HG03439 (cell line): Measurements from ENCODE around the gene ITPR2.
"Not testable (repeated sequence)": the region's sequence is repeated elsewhere in the genome, so short reads cannot be mapped to it uniquely, and the experiment has no call there.

Experiments used
- ATAC-seq: cut with Tn5 transposase; IDR thresholded peaks from one replicate; pipeline ENCODE4 v1.9.1; 2021; ENCODE audit warnings: mild to moderate bottlenecking, moderate library complexity; ENCODE audit not compliant: unreplicated experiment

Gene ITPR2

DNA sequence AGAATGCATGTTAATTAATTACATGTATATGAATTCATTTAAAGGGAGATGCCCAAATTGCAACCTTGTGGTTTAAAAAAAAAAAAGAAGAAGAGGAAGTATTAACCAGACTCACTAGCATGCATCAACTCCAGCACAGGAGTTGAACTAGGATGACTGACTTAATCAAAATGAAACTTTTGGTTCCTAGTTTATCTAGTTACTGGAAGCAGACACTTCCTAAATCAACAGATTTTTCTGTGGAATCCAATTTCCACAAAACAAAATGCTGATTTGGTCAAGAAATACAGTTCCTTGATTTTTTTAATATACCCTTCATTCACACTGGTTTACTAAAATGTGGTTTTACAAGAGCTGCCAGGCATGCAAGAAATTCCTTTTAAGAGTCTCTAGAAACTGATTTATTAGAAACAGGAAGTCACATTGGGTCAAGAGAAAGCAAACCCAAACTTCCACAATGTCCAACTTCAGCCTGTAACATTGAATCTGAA lies 41.6 kb downstream of the ITPR2 start:
- no peak for ATAC-seq

DNA sequence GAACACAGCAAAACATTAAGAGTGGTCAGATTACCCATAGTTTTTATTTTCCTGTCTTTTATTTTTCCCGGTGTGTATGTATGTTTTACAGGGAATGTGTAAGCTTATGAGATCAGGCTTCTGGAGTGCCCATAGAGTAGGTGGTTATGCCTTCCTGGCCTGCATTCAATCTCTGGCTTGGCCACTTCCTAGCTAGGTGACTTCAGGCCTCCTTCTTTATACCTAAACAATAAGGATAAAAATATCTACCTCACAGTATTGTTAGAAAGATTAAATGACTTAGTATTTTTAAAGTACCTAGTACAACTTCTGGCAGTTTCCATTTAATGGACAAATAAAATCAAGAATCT lies 42.4 kb downstream of the ITPR2 start:
- ATAC-seq = no peak

- no peak for ATAC-seq
Measured at GRCh38 chr12:26789731-26790644, 43.0 kb downstream of the ITPR2 start.

DNA sequence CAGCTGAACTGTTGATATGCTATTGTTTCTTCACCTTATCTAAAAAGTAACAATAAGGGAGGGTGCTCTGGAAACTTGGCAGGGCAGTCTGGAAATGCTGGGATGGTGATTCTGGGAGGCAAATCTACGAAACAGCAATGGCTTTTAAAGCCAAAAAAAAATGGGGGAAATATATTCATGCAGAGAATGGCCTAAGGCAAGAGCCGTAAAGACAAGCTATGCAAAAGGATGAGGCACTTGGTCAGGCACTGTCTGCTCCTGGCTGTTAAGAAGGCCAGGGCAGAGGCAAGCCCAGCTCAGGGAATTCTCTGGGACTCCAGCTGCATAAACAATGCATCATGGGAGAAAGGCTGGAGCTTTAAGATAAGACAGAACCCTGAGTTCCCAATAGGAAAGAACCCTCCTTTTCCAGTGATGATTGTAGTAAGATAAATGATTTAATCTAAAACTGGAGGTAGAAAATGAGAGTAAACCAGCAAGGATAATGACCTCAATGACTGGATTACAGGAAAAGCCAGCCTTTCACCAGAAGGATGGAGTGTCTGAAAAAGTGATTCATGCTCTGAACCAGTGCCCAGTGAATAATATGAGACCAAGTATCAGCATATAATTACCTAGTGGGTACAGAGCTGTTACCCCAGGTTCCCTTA lies 46.0 kb downstream of the ITPR2 start:
- no peak for ATAC-seq

GRCh38 chr12:26786491-26786864 lies 46.5 kb downstream of the ITPR2 start:
- ATAC-seq = no peak

DNA sequence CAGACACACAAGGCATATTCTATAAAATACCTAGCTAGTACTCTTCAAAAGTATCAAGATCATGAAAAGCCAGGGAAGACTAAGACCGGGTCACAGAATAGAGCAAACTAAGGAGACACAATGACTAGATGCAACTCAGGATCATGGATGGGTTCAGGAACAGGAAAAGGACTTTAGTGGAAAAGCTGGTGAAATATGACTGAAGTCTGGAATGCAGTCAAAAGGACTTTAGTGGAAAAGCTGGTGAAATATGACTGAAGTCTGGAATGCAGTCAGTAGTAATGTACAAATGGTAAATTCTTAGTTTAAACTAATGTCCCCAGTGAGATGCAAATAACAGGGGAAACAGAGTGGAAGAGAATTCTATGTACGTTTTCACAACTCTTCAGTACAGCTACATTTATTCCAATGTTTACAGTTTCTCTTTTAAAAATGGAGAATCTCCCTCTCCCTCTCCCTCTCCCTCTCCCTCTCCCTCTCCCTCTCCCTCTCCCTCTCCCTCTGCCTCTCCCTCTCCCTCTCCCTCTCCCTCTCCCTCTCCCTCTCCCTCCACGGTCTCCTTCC lies 49.1 kb downstream of the ITPR2 start:
- ATAC-seq = not testable (repeated sequence)

DNA sequence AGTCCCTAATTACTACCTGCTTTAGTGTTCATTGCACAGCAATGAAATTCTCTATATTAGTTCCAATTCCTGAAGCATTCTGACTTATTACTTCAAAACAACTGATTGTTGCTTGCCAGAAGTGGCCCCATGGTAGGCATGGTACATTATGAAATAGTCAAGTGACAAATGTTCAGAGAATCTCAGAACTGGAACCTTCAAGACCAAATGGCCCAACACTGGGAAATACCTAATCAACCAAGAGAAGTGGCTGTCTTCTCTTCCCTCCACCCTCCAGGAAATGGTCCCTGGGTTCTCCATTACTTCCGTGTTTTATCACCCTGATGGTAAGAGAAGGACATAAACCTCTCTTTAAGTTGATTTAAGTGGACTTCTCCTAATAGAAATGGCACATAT lies 49.9 kb downstream of the ITPR2 start:
- ATAC-seq = no peak

DNA sequence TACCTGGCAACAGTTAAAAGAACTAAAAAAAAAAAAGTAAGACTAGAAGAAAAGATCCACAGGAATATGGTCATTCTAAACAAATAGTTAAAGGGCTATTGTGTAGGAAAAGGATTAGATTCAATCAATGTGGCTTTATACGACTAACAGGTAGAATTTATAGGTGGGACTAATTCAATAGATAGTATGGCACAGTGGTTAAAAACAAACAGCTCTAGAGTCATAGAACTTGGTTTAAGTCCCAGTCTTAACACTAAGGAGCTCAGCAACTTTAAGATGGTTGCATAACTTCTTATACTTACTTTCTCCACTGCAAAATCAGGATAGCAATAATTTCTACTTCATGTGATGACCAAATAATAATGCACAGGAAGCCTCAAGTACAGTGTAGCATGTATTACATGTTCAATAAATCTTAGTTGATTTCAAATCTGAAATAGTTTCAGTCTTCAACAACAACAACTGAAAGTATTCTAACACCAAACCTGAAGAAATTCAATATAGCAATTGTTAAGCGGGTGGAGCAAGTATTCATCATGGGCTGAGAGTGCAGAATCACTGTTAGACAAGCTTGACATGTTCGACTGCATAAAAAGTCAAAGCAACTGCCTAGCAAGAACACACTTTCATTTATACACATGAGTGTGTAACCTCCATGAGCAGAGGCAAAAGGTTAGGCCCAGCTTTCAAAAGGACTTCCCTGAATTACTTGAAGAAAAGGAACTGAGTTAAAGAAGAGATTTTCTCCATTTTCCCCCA lies 50.4 kb downstream of the ITPR2 start:
- ATAC-seq = no peak

- ATAC-seq = not testable (repeated sequence)
Measured at GRCh38 chr12:26780656-26781055, 52.3 kb downstream of the ITPR2 start.

GRCh38 chr12:26778173-26778775 lies 54.7 kb downstream of the ITPR2 start:
- not testable (repeated sequence) for ATAC-seq

- no peak for ATAC-seq
Measured at GRCh38 chr12:26777236-26777635, 55.8 kb downstream of the ITPR2 start.

GRCh38 chr12:26775991-26776390 lies 57.0 kb downstream of the ITPR2 start:
- not testable (repeated sequence) for ATAC-seq

DNA sequence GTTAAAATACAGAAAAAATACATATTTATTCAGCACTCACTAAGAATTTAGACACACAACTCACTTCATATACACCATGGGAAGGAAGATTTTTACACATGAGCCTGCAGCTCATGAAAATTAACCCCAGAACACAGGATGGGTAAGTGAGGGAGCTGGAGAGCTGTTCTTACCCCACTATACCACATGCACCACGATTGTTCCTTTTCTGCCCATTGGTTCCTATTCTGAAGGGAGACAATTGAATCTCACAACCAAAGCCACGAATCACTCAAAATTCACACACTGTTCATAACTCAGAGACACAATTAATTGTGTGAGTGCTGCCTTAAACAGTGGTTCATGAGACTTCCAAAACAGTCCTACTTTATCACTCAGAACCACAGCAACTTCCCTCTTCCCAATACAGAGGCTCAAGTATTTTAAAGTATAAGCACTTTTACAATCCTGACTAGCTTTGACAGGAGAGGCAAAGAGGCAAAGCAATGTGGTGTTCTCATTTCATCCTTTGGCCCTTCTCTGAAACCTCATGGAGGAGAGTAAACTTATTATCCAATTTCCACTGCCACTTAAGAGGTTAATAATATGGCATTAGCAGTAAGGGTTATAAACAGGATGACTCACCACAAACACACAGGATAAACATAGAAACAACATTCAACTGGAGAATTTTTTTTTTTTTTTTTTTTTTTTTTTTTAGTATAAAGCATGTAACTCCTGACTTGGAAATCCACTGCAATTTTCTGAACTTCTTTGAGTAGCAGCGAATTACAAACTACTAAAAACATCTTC lies 59.5 kb downstream of the ITPR2 start:
- no peak for ATAC-seq

- no peak for ATAC-seq
Measured at GRCh38 chr12:26771861-26772260, 61.1 kb downstream of the ITPR2 start.

GRCh38 chr12:26770239-26771070 lies 62.5 kb downstream of the ITPR2 start:
- ATAC-seq = no peak

DNA sequence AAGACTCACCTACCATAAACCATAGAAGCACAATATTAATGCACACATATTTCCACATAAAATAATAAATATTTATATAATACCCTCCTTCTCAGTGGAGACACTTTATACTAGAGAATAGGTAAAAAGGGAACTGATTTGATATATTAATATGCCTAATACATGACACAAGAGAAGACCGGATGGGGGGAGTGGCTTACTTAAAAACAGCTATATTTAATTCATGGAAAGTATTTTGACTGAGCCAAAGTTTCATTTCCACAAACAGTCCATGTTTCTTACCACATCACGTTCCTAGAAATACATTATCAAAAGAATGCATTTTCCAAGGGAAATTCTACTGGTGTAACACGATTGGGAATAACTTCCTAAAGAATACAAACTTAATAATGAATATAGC lies 63.4 kb downstream of the ITPR2 start:
- no peak for ATAC-seq

DNA sequence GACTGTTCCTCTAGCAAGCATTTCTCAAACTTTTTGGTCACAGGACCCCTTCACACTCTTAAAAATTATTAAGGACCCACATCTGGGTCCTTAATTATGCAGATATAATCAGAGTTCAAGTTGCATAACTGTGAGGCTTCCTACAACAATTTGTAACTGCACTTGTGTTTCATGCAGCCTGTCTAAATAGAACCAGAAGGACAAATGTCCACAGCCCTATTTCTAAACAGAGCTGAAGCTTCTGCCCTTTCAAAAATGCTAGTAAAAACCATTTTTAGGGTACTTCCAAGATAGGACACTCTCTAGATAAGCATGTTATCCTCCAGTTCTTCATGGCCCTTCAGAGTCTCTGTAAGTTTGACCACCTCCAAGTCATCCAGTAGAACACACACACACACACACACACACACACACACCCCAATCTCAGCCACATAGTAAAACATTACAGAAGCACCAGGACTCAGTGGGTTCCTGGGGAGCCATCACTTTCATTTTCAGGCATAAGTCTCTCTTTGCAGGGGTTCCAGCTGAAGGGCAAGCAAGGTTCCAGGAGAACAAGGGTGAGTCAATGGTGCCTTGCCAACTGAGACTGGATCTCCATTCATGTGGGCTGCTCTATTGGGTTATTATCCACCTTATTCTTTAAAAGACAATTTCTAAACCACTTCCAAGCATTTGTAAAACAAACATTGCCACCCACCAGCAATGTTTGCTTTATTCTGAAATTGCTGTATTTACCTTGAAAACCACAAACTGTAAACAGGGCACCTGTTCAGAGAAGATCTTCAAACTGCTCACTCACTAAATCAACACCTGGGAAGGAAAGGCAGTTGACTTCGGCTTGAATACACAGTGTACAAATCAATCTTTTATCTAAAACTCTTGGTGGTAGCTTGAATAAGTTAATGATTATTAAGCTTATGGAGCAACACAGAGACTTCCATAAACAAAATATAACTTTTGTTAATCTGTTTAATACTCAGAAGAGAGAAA lies 64.1 kb downstream of the ITPR2 start:
- no peak for ATAC-seq

DNA sequence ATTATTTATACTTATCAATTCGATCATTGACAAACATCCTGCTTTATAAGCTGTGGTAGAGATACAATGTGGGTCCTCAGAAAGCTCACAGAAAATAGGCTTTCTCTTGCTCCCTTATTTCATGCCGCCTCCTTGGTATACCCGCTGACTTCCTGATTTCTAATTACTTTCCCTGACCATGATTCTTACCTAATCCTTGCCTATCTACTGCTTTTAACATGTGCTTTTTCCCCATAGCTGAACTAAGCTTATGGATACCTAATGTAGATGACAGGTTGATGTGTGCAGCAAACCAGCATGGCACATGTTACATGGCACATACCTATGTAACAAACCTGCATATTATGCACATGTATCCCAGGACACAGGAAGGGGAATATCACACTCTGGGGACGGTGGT lies 65.1 kb downstream of the ITPR2 start:
- no peak for ATAC-seq
